ENCODE measurements around the gene LRRN2. TPM values are rescaled to one million over a fixed set of nuclear protein-coding genes. Genes with fewer than 3 reads are reported as not detected.

LRRN2 gene
- total RNA-seq, 1 donor from 2014 or later = not detected

DNA sequence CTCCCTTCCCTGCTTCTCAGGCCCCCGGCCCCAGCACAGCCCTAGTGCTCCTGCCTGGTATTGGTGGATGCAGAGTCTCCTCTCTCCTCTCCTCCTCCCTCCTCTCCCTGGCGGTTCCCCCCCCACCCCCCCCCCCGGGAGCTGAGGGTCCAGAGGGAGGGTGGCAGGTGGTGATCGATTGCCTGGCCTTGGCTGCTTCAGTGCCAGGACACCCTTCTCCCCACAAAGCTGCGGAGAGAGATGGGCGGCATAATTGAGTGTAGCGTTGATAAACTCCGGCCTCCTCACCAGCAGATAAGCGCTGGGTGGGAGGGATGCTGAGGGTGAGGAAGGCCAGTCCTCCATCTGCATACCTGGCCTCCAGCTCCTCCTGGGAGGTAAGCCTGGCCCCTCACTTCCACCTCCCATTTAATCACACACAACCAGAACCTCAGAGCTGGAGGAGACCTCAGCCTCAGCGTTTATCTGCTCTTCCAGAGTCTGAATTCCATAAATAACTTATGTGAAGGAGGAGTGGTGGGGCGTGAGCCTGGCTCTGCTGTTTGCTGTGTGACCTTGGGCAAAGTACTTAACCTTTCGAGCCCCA, 60.8 kb downstream of the LRRN2 start:
- H3K9me3 Mint-ChIP-seq = no peaks in the 10 kb centered on the region
- intact Hi-C loops (cut with micrococcal nuclease) = no loop called here
- H3K36me3 Mint-ChIP-seq (ENCODE audit: low read depth) = peaks cover 3% of the 10 kb centered on the region

DNA sequence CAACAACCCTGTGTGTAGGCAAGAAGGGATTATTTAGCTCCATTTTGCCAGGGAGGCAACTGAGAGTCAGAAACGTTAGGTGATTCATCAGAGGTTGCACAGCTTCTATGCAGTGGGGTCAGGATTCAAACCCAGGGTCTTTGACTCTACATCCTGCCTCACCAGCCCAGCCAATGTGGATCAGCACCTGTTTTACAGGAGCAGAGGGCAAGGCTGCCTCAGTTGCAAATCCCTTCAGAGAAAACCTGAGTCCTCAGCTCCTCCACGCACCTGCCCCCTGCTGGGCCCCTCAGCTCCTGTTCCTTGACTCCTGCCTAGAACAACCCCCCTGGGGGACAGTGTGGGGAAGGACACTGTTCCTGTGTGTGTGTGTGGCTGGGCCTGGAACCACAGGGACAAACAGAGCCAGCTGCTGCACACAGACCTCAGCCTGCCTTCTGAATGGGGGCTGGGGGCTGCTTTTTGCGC, 61.6 kb downstream of the LRRN2 start:
- Mint-ChIP-seq H3K4me1 (no peaks in the 10 kb centered on the region), H3K27ac (no peak overlapping the region), H3K9me3 (no peaks in the 10 kb centered on the region), H3K27me3 (no peaks in the 10 kb centered on the region), H3K36me3 (ENCODE audit: low read depth) (peaks cover 3% of the 10 kb centered on the region), H3K4me3 (no peak overlapping the region)
- intact Hi-C loops (cut with micrococcal nuclease) = no loop called here
- DNase-seq (no peak), ATAC-seq (ENCODE audit: low read depth) (no peak)
- POLR2A ChIA-PET = interaction anchor here (0.6 kb wide), 1 partner anchor 128 kb away, joined by 7 read pairs; no protein-coding TSS in a partner anchor
- CTCF ChIA-PET = interaction anchor here (0.7 to 1.0 kb wide), 2 partner anchors 19 to 58 kb away, joined by 3 to 4 read pairs; no protein-coding TSS in a partner anchor
- TF ChIP-seq, protein P1, sequence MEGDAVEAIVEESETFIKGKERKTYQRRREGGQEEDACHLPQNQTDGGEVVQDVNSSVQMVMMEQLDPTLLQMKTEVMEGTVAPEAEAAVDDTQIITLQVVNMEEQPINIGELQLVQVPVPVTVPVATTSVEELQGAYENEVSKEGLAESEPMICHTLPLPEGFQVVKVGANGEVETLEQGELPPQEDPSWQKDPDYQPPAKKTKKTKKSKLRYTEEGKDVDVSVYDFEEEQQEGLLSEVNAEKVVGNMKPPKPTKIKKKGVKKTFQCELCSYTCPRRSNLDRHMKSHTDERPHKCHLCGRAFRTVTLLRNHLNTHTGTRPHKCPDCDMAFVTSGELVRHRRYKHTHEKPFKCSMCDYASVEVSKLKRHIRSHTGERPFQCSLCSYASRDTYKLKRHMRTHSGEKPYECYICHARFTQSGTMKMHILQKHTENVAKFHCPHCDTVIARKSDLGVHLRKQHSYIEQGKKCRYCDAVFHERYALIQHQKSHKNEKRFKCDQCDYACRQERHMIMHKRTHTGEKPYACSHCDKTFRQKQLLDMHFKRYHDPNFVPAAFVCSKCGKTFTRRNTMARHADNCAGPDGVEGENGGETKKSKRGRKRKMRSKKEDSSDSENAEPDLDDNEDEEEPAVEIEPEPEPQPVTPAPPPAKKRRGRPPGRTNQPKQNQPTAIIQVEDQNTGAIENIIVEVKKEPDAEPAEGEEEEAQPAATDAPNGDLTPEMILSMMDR (IDR thresholded peaks at IDR 0.05) = no peak

More for the DNA sequence above, 60.8 kb downstream of the LRRN2 start:
- H3K27me3 Mint-ChIP-seq = peaks cover 2% of the 10 kb centered on the region
- H3K4me1 Mint-ChIP-seq = no peaks in the 10 kb centered on the region
- TF ChIP-seq, protein P1 (IDR thresholded peaks at IDR 0.05) = no peak
- no peak overlapping the region for H3K4me3 Mint-ChIP-seq
- ChIA-PET POLR2A (no interaction called here), CTCF (no interaction called here)
- H3K27ac Mint-ChIP-seq = no peak overlapping the region
- ATAC-seq (ENCODE audit: low read depth) = no peak
- DNase-seq = no peak

DNA sequence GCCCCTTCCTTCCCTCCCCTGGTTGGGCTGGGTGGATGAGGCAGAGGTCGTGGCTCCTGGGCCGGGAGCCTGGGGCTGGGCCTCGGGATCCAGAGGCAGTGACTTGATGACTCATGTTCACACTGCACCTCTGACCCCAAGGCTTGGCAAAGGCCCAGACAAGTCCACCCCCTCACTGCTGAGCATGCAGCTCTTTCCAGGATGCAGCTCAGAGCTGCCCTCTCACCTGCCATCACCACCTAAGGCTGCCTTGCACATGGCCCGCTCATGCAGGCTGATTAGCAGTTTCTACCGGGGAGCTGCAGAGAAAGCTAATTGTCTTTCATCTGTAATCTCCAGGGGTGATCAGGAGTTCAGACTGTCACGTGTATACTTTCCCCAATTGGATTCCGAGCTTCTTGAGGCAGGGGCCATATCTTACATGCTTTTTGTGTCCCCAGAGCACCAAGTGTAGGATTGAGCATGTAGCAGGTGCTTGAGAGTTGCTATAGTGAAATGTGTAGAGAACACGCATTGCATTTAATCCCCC, 62.1 kb downstream of the LRRN2 start:
- H3K4me1 Mint-ChIP-seq = no peaks in the 10 kb centered on the region
- no peak for ATAC-seq (ENCODE audit: low read depth)
- POLR2A ChIA-PET = interaction anchor here (0.6 kb wide), 1 partner anchor 127 kb away, joined by 7 read pairs; no protein-coding TSS in a partner anchor
- no peaks in the 10 kb centered on the region for H3K9me3 Mint-ChIP-seq
- TF ChIP-seq, protein P1 (IDR thresholded peaks at IDR 0.05) = no peak
- no peak overlapping the region for H3K27ac Mint-ChIP-seq
- no peak for DNase-seq
- H3K27me3 Mint-ChIP-seq = no peaks in the 10 kb centered on the region
- intact Hi-C loops (cut with micrococcal nuclease) = no loop called here
- H3K4me3 Mint-ChIP-seq = no peak overlapping the region
- CTCF ChIA-PET = interaction anchor here (0.7 to 1.0 kb wide), 2 partner anchors 19 to 58 kb away, joined by 3 to 4 read pairs; no protein-coding TSS in a partner anchor
- peaks cover 8% of the 10 kb centered on the region for H3K36me3 Mint-ChIP-seq (ENCODE audit: low read depth)

DNA sequence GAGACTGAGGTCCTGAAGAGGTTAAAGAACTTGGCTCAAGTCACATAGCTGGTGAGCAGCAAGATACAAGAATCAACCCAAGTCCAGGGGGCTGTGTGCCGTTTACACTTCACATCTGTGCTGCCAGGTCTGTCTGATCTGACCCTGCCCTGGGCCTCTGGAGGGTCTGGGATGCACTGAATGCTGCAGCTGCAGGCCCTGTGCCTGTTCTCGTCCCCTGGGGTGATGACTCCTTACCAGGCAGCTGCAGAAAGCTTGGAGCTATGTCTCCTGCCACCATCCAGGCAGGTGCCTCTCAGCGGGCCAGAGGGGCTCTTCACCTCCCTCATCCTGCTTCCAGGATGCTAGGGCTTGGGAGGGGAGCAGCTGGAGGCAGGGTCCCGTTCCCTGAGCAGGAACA, 63.5 kb downstream of the LRRN2 start:
- no peak overlapping the region for H3K27ac Mint-ChIP-seq
- no peaks in the 10 kb centered on the region for H3K9me3 Mint-ChIP-seq
- CTCF ChIA-PET = no interaction called here
- H3K4me1 Mint-ChIP-seq = no peaks in the 10 kb centered on the region
- DNase-seq (no peak), ATAC-seq (ENCODE audit: low read depth) (no peak)
- no peak overlapping the region for H3K4me3 Mint-ChIP-seq
- POLR2A ChIA-PET = no interaction called here
- intact Hi-C loops (cut with micrococcal nuclease) = no loop called here
- peaks cover 8% of the 10 kb centered on the region for H3K36me3 Mint-ChIP-seq (ENCODE audit: low read depth)
- H3K27me3 Mint-ChIP-seq = no peaks in the 10 kb centered on the region
- TF ChIP-seq, protein P1 (IDR thresholded peaks at IDR 0.05) = no peak

DNA sequence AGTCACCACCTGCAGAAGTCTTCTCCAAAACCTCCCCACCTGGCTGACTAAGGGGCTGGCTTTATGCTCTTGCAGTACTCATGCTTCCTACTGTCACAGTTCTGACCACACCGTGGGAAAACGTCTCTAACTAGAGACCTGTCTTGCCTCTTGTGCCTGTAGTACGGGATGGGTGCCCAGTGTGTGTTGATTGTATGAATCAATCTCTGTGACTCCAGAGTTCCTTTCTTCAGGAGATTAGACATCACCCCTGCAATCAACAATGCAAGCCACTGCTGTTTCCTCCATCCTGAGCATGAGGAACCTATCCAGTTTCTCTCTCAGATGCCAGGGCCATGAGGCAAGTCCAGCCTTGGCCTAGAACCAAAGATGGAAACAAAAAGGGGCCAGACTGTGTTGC, 64.1 kb downstream of the LRRN2 start:
- DNase-seq (no peak), ATAC-seq (ENCODE audit: low read depth) (no peak)
- Mint-ChIP-seq H3K27ac (no peak overlapping the region), H3K4me1 (no peaks in the 10 kb centered on the region), H3K27me3 (no peaks in the 10 kb centered on the region), H3K4me3 (no peak overlapping the region), H3K36me3 (ENCODE audit: low read depth) (peaks cover 9% of the 10 kb centered on the region), H3K9me3 (no peaks in the 10 kb centered on the region)
- TF ChIP-seq, protein P1 (IDR thresholded peaks at IDR 0.05) = no peak
- intact Hi-C loops (cut with micrococcal nuclease) = no loop called here
- ChIA-PET CTCF (no interaction called here), POLR2A (no interaction called here)
